ENCODE results near the gene CYS1.
"Not testable (repeated sequence)": the region's sequence is repeated elsewhere in the genome, so short reads cannot be mapped to it uniquely, and the experiment has no call there.

Gene CYS1

GRCh38 chr2:10028988-10029874, 51.0 kb downstream of the CYS1 start:
- DNase-seq: no peak

GRCh38 chr2:10028407-10028987, 51.7 kb downstream of the CYS1 start:
- no peak for DNase-seq

- DNase-seq: no peak
Observed at GRCh38 chr2:10027660-10028330, 52.4 kb downstream of the CYS1 start.

GRCh38 chr2:10026940-10027569, 53.2 kb downstream of the CYS1 start:
- DNase-seq: no peak

- DNase-seq: no peak
Observed at GRCh38 chr2:10022966-10023662, 57.1 kb downstream of the CYS1 start.

- no peak for DNase-seq
Observed at GRCh38 chr2:10022445-10022844, 57.8 kb downstream of the CYS1 start.

- DNase-seq: no peak
Observed at GRCh38 chr2:10022041-10022421, 58.2 kb downstream of the CYS1 start.

GRCh38 chr2:10019602-10020400, 60.4 kb downstream of the CYS1 start:
- DNase-seq: no peak

- no peak for DNase-seq
Observed at GRCh38 chr2:10019174-10019573, 61.0 kb downstream of the CYS1 start.

GRCh38 chr2:10017313-10017941, 62.8 kb downstream of the CYS1 start:
- no peak for DNase-seq

- no peak for DNase-seq
Observed at GRCh38 chr2:10016802-10017258, 63.4 kb downstream of the CYS1 start.

GRCh38 chr2:10016001-10016801, 64.0 kb downstream of the CYS1 start:
- no peak for DNase-seq

- not testable (repeated sequence) for DNase-seq
Observed at GRCh38 chr2:10015376-10015989, 64.7 kb downstream of the CYS1 start.

GRCh38 chr2:10014418-10015190, 65.6 kb downstream of the CYS1 start:
- DNase-seq: no peak

- DNase-seq: not testable (repeated sequence)
Observed at GRCh38 chr2:10013651-10014417, 66.4 kb downstream of the CYS1 start.

- DNase-seq: no peak
Observed at GRCh38 chr2:10012963-10013461, 67.2 kb downstream of the CYS1 start.

- not testable (repeated sequence) for DNase-seq
Observed at GRCh38 chr2:10012366-10012962, 67.7 kb downstream of the CYS1 start.

Measured in hippocampal formation (tissue), 2 donors.